Esophagus squamous epithelium (tissue), 4 donors: ENCODE measurements around the gene LSM8.

Experiments used
- CTCF ChIP-seq, 6 experiments: fragments of 450-650 bp in 4 of 6; fragments of 200-600 bp in 2 of 6; sonication (generic) in 2 of 6; IDR thresholded peaks; one replicate each; pipeline ENCODE4 v1.5.1; 2016 to 2019; ENCODE audit warnings: antibody characterized with exemption in 6 of 6, mild to moderate bottlenecking in 4 of 6, moderate library complexity in 4 of 6
- POLR2A ChIP-seq, 4 donors: fragments of 450-650 bp; IDR thresholded peaks; one replicate each; pipeline ENCODE4 v1.6.1; 2017; ENCODE audit warnings: antibody characterized with exemption in 4 of 4, mild to moderate bottlenecking in 4 of 4, moderate library complexity in 3 of 4

- TF ChIP-seq CTCF (IDR thresholded peaks at IDR 0.05) (no peak), POLR2A (IDR thresholded peaks at IDR 0.05) (no peak)
These were observed 36.6 kb downstream of the LSM8 start for GRCh38 chr7:118220583-118220982.
